IPS-11a (cell line): ENCODE measurements around the gene GPC6.
"Not testable (repeated sequence)": the region's sequence is repeated elsewhere in the genome, so short reads cannot be mapped to it uniquely, and the experiment has no call there.

Source experiments
- H3K4me3 ChIP-seq: one replicate; pipeline ENCODE4 v1.5.1; 2013; ENCODE audit warnings: low read depth, low read length, control low read depth

Gene GPC6

GRCh38 chr13:94182185-94182761 lies 955.7 kb downstream of the GPC6 start:
- H3K4me3 ChIP-seq: no peak overlapping the region

DNA sequence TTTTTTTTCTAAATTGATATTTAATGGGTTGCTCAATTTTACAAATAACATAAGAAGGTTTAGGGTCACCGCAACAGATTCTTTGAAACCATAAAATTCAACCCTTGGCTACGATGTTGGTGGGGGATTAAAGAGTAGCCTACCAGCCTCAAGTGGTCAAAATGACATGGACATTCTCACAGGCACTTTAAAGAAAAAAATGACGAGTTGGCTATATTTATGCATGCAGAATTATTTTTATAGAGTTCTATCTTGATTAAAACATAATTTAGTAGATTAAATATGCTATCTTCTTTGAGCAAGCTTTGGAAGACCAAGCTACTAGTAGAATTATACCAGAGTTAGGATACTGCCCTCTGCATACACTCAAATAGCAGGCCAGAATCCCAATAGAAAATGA lies 959.9 kb downstream of the GPC6 start:
- H3K4me3 ChIP-seq: no peak overlapping the region

DNA sequence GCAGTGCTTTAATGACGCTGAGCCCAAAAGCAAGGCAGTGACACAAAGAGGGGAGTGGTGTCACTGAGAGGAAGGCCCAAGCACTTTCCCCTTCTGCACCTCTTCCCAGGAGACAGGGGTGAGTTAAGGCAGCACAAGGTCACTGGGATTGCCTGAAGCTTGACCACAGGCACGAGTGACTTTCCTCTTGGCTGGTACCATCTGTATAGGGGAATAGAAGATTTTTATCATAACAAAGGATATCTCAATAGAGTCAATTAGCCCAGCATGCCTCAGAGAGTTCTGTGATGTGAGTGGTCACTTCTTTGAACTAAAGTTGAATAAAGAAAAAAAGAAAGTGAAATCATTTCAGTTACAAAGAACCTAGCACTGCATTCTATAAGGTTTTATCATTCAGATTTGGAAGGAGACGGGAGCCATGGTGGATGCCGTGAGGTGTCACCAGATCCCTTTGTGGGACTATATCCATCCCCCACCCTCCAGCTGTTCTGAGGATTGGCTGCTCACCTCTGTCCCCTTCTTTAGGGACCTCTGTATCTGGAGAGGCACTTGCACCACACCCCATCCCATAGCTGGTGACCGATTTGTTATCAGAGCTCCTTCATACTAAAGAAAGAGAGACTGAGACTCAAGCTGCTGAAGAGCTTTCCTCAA lies 961.7 kb downstream of the GPC6 start:
- no peak overlapping the region for H3K4me3 ChIP-seq

- no peak overlapping the region for H3K4me3 ChIP-seq
These were observed 965.9 kb downstream of the GPC6 start for GRCh38 chr13:94192431-94192975.

DNA sequence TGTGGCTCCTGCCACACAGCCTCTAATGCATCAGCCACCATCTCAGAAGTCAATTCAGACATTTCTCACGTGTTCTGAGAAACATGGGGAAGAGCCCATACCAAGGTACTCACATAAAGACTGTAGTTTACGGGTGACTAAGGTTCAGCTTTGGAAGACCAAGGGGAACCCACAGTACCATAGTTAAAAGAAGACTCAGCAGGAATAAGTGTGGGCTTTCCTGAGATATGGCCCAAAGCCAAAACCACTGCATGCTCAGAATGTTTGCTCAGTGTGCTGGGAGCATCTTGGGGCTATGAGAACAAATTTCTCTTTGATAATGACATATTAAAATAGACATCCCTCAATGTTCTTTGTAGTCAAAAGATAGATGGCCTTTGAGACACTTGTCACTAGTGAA lies 969.1 kb downstream of the GPC6 start:
- H3K4me3 ChIP-seq: no peak overlapping the region

GRCh38 chr13:94196413-94196812 lies 969.8 kb downstream of the GPC6 start:
- H3K4me3 ChIP-seq: no peak overlapping the region

GRCh38 chr13:94198681-94199080 lies 972.1 kb downstream of the GPC6 start:
- H3K4me3 ChIP-seq: no peak overlapping the region

GRCh38 chr13:94199135-94199534 lies 972.5 kb downstream of the GPC6 start:
- H3K4me3 ChIP-seq: no peak overlapping the region

DNA sequence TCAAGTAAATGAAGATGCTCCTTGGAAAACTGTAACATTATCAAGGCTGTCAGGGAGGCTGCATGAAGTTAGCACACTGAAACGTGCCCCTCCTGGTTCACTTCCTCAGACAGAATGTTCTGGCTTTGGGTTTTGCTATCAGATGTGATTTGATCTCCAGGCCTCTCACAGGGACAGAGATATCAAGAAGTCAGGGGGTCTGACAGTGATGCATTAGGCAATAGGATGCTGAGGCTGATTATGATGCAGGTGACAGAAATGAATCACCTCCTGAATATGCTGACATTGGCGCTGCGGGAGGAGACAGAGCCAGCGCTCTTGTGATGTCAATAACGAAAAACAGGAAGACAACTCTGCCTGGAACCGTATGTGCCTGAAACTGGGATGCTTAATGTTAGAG lies 974.4 kb downstream of the GPC6 start:
- no peak overlapping the region for H3K4me3 ChIP-seq

GRCh38 chr13:94204163-94204562 lies 977.6 kb downstream of the GPC6 start:
- no peak overlapping the region for H3K4me3 ChIP-seq

- H3K4me3 ChIP-seq: no peak overlapping the region
These were observed 978.3 kb downstream of the GPC6 start for GRCh38 chr13:94204946-94205345.

DNA sequence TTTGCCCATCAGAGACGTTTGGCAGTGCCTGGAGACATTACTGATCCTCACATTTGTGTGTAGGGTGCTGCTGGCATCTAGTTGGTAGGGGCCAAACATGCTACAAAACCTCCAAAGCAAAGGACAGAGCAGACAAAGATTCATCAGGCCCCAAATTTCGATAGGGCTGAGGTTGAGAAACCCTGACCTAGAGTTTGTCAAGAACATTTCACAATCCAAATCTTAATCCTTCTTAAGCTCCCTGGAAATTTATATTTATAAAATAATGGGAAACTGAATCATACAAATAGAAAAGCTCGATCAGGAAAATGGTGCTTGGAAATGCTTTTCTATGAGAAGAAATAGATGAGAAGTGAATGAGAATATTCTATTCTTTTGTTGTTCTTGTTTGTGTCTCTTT lies 979.3 kb downstream of the GPC6 start:
- no peak overlapping the region for H3K4me3 ChIP-seq

GRCh38 chr13:94209117-94209516 lies 982.5 kb downstream of the GPC6 start:
- no peak overlapping the region for H3K4me3 ChIP-seq

GRCh38 chr13:94209913-94210312 lies 983.3 kb downstream of the GPC6 start:
- H3K4me3 ChIP-seq: not testable (repeated sequence)

DNA sequence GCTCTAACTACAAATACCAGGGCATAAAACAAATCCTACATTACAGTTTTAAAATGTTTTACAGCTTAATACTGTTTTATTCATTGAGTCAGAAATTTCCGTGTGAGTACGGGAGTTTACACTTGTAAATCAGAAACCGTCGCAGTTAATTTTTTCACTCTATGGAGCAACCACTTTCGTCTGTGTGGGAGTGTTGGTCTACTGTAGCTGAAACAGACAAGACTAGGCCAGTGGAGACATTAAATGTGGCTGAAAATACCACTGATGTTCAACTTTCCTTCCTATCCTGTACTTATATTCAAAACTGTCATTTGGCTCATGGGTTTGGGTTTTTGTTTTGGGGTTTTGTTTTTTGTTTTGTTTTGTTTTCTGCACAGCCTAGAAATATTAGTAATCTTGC lies 984.2 kb downstream of the GPC6 start:
- H3K4me3 ChIP-seq: no peak overlapping the region

GRCh38 chr13:94212196-94212595 lies 985.6 kb downstream of the GPC6 start:
- no peak overlapping the region for H3K4me3 ChIP-seq

DNA sequence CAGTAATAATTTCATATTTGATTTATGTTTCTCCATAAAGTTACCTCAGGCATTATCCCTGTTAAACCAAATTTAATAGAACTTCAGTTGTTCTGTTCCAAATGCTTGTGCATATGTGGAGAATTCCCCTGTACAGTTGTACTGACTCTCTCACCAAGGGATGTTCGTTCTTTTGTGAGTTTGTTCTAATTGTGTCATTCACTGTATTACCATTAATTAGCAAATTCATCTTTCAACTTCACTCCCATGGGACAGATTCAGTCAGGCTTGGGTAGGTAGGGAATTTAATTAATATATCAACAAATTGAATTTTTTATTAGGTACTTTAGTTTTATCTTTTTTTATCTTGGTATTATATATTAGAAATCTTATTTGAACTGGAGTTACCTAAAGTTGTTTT lies 987.5 kb downstream of the GPC6 start:
- no peak overlapping the region for H3K4me3 ChIP-seq

GRCh38 chr13:94214975-94215374 lies 988.4 kb downstream of the GPC6 start:
- no peak overlapping the region for H3K4me3 ChIP-seq

DNA sequence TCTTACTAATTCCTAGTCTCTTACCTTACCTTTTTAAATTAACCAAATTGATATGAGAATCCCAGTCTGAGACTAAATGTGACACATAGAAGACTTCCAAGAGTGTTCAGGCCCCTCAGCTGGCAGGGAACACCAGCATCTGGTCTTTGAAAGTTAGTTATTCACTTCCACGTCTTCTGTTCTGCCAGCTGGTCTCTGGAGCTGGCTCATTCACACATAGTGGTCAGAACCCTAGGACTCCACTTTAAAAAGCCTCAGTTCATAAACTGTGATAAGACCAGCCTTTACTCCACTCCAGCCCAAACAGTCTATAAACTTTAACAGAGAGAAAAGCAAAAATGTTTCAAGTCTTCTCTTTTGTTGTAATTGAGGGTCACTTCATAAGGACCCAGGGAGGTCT lies 989.9 kb downstream of the GPC6 start:
- H3K4me3 ChIP-seq: no peak overlapping the region

- H3K4me3 ChIP-seq: no peak overlapping the region
These were observed 990.8 kb downstream of the GPC6 start for GRCh38 chr13:94217370-94217769.

- no peak overlapping the region for H3K4me3 ChIP-seq
These were observed 991.9 kb downstream of the GPC6 start for GRCh38 chr13:94218537-94218936.

DNA sequence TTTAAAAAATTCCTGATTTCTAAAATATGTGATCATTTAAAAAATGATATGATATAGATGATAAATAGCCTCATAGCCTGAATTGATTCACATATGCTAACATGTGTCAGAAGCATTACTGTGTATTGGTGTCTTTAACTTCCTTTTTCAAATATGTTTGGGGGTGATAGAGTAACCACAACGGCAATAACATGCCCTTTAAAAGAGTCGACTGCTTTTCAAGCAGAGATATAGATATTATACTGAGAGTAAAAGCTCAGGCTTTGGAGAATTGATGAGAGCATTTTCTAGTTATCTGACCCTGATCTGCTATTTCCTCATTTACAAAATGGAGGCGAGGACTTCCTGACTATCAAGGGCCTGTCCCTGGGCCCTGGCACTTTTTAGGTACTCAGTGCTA lies 992.3 kb downstream of the GPC6 start:
- no peak overlapping the region for H3K4me3 ChIP-seq

DNA sequence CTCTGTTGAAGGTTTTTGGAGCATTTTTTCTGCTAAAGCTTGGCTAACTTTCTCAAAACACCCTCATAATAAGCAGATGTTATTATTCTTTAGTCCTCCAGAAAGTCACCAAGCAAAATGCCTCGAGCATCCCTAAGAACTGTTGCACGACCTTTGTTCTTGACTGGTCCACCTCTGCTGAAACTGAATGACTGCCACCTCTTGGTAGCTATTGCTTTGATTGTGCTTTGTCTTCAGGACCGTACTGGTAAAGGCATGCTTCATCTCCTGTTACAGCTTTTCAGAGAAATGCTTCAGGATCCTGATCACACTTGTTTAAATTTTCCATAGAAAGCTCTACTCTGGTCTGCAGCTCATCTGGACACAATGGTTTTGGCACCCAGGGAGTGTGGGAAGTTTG lies 998.1 kb downstream of the GPC6 start:
- no peak overlapping the region for H3K4me3 ChIP-seq
